IMR-90 (cell line): ENCODE results near the gene RAC2. TPM values are rescaled to one million over a fixed set of nuclear protein-coding genes. Genes with fewer than 3 reads are reported as not detected.

Experiments used
- ATAC-seq: fragments of 200-7000 bp; cut with Tn5 transposase; 2 replicates; pipeline ENCODE4 v1.9.1; 2020; ENCODE audit warnings: low read depth, mild to moderate bottlenecking, moderate library complexity
- BruUV-seq: library from RNA; stranded (reverse); fragments of 400-500 nt; replicated peaks from 2 replicates; lab custom pipeline; 2021; lab: Mats Ljungman, UMichigan
- CTCF ChIA-PET: fragments of 300-600 bp; formaldehyde crosslinking; extraction: SDS; loops from one replicate; lab custom pipeline; 2021; ENCODE audit warnings: antibody characterized with exemption; lab: Yijun Ruan, JAX
- POLR2A ChIA-PET: fragments of 300-600 bp; sonication (Branson Sonifier 250); formaldehyde crosslinking; loops from one replicate; lab custom pipeline; 2022; ENCODE audit warnings: antibody characterized with exemption; ENCODE audit not compliant: unreplicated experiment; lab: Charles Lee
- DNase-seq: peaks from one replicate; pipeline ENCODE4 v3.0.0; 2013
- H2AFZ ChIP-seq: replicated peaks from 2 replicates; pipeline ENCODE3; 2013; ENCODE audit warnings: low read length, mild to moderate bottlenecking; ENCODE audit not compliant: poor library complexity
- H2AK5ac ChIP-seq: 2 replicates; pipeline ENCODE4 v1.6.1; 2013; ENCODE audit warnings: low read depth, low read length, inconsistent platforms
- H2AK9ac ChIP-seq: replicated peaks from 2 replicates; pipeline ENCODE3; 2013; ENCODE audit warnings: mild to moderate bottlenecking, low read depth, low read length, moderate library complexity; ENCODE audit not compliant: poor library complexity
- H2BK120ac ChIP-seq: 2 replicates; pipeline ENCODE4 v1.6.1; 2013; ENCODE audit warnings: low read depth, low read length, inconsistent platforms
- H2BK15ac ChIP-seq: 3 replicates; pipeline ENCODE4 v1.6.1; 2013; ENCODE audit warnings: low read depth, low read length, inconsistent platforms
- H2BK20ac ChIP-seq: 2 replicates; pipeline ENCODE4 v1.6.1; 2013; ENCODE audit warnings: low read depth, mild to moderate bottlenecking, inconsistent platforms, low read length, moderate library complexity
- H2BK5ac ChIP-seq: 2 replicates; pipeline ENCODE4 v1.6.1; 2013; ENCODE audit warnings: mild to moderate bottlenecking, low read depth, low read length, inconsistent platforms; ENCODE audit not compliant: poor library complexity, severe bottlenecking
- H3K14ac ChIP-seq: replicated peaks from 2 replicates; pipeline ENCODE4 v1.6.1; 2013; ENCODE audit warnings: low read depth, low read length, inconsistent platforms
- H3K18ac ChIP-seq: 2 replicates; pipeline ENCODE4 v1.6.1; 2013; ENCODE audit warnings: low read depth, low read length, control low read depth
- H3K23ac ChIP-seq: 2 replicates; pipeline ENCODE4 v1.6.1; 2013; ENCODE audit warnings: low read depth, low read length, inconsistent platforms
- H3K27ac ChIP-seq: 2 replicates; pipeline ENCODE4 v1.5.1; 2013; ENCODE audit warnings: mild to moderate bottlenecking, control low read depth, low read length; ENCODE audit not compliant: insufficient read depth
- H3K27me3 ChIP-seq: 2 replicates; pipeline ENCODE4 v1.6.1; 2013; ENCODE audit warnings: low read length; ENCODE audit not compliant: control insufficient read depth, insufficient read depth
- H3K36me3 ChIP-seq: 2 replicates; pipeline ENCODE4 v1.6.1; 2013; ENCODE audit warnings: low read length, mixed read lengths; ENCODE audit not compliant: control insufficient read depth, insufficient read depth
- H3K4ac ChIP-seq: 2 replicates; pipeline ENCODE4 v1.6.1; 2013; ENCODE audit warnings: low read depth, low read length, inconsistent platforms
- H3K4me1 ChIP-seq: 2 replicates; pipeline ENCODE4 v1.6.1; 2013; ENCODE audit warnings: low read length, mixed read lengths; ENCODE audit not compliant: control insufficient read depth, insufficient read depth
- H3K4me2 ChIP-seq: 2 replicates; pipeline ENCODE4 v1.6.1; 2013; ENCODE audit warnings: low read depth, mild to moderate bottlenecking, control low read depth, low read length, moderate library complexity
- H3K4me3 ChIP-seq: 2 replicates; pipeline ENCODE4 v1.5.1; 2013; ENCODE audit warnings: low read depth, mild to moderate bottlenecking, control low read depth, low read length, moderate library complexity; ENCODE audit not compliant: insufficient read depth
- H3K56ac ChIP-seq: 2 replicates; pipeline ENCODE4 v1.6.1; 2013; ENCODE audit warnings: low read length, inconsistent platforms; ENCODE audit not compliant: insufficient read depth; ENCODE audit errors: extremely low read depth
- H3K79me1 ChIP-seq, 2 experiments: 2 replicates each; pipeline ENCODE4 v1.6.1; 2013; ENCODE audit warnings: low read length in 2 of 2, inconsistent platforms in 1 of 2, low read depth in 1 of 2
- H3K9ac ChIP-seq: 2 replicates; pipeline ENCODE4 v1.6.1; 2013; ENCODE audit warnings: low read depth, low read length, control low read depth
- H3K9me1 ChIP-seq: 2 replicates; pipeline ENCODE4 v1.6.1; 2013; ENCODE audit warnings: low read length, inconsistent platforms; ENCODE audit not compliant: insufficient read depth
- H3K9me3 ChIP-seq: 2 replicates; pipeline ENCODE4 v1.6.1; 2013; ENCODE audit warnings: low read length; ENCODE audit not compliant: control insufficient read depth, insufficient read depth
- H4K20me1 ChIP-seq: 2 replicates; pipeline ENCODE4 v1.6.1; 2013; ENCODE audit warnings: low read length, inconsistent platforms; ENCODE audit not compliant: insufficient read depth
- H4K5ac ChIP-seq: 2 replicates; pipeline ENCODE4 v1.6.1; 2013; ENCODE audit warnings: mild to moderate bottlenecking, low read depth, low read length, control low read depth
- H4K8ac ChIP-seq, 2 experiments: 2 replicates each; pipeline ENCODE4 v1.6.1; 2013; ENCODE audit warnings: low read depth in 2 of 2, low read length in 2 of 2, control low read depth in 1 of 2, inconsistent platforms in 1 of 2
- H4K91ac ChIP-seq: 2 replicates; pipeline ENCODE4 v1.6.1; 2013; ENCODE audit warnings: low read depth, low read length, inconsistent platforms; ENCODE audit not compliant: insufficient read depth
- CEBPB ChIP-seq: IDR thresholded peaks from 2 replicates; pipeline ENCODE4 v1.6.1; 2012; ENCODE audit warnings: low read depth, low read length, improper control_type of control experiment
- MAFK ChIP-seq: IDR thresholded peaks from 2 replicates; pipeline ENCODE4 v1.6.1; 2012; ENCODE audit warnings: low read depth, low read length, improper control_type of control experiment
- MXI1 ChIP-seq: IDR thresholded peaks from 2 replicates; pipeline ENCODE4 v1.6.1; 2012; ENCODE audit warnings: low read depth, mild to moderate bottlenecking, low read length, moderate library complexity, borderline replicate concordance
- NFE2L2 ChIP-seq: fragments of 150-350 bp; IDR thresholded peaks from 2 replicates; pipeline ENCODE4 v1.6.1; 2016; ENCODE audit warnings: low read depth, mild to moderate bottlenecking, low read length
- RAD21 ChIP-seq: IDR thresholded peaks from 2 replicates; pipeline ENCODE4 v1.6.1; 2012; ENCODE audit warnings: low read length, improper control_type of control experiment
- RCOR1 ChIP-seq: IDR thresholded peaks from 2 replicates; pipeline ENCODE4 v1.6.1; 2012; ENCODE audit warnings: mild to moderate bottlenecking, low read length, improper control_type of control experiment; ENCODE audit not compliant: insufficient replicate concordance
- RFX5 ChIP-seq: IDR thresholded peaks from 2 replicates; pipeline ENCODE4 v1.8.0; 2012; ENCODE audit warnings: low read depth, mild to moderate bottlenecking, low read length, moderate library complexity
- WGBS, 2 experiments: methylation state at CpG; one replicate each; pipeline versions ENCODE4 v1.1.5 to v1.1.7; 2013; ENCODE audit warnings: missing lambda C conversion rate in 2 of 2; ENCODE audit not compliant: insufficient read length in 1 of 2; ENCODE audit errors: extremely low coverage in 2 of 2; 5-methylcytosine and 5-hydroxymethylcytosine counted together
- dilution Hi-C: fragments of 300-500 bp; cut with HindIII; formaldehyde crosslinking; loops from one replicate; pipeline ENCODE4 v1.14.3; 2018; ENCODE audit warnings: low sequenced_read_pairs; ENCODE audit not compliant: unreplicated experiment
- in situ Hi-C: fragments of 300-500 bp; cut with MboI; formaldehyde crosslinking; loops from 3 replicates; pipeline ENCODE4 v1.14.3; 2019; ENCODE audit warnings: low sequenced_read_pairs, inconsistent platforms, mixed read lengths
- intact Hi-C: fragments of 100-400 bp; cut with micrococcal nuclease; formaldehyde crosslinking; loops from 2 replicates; pipeline ENCODE4 v1.10.0; 2022
- polyA plus RNA-seq, 3 experiments: library from polyadenylated mRNA; depleted of rRNA; stranded (reverse); fragments of >200 nt; gene quantifications; 2 replicates each; pipeline ENCODE4 v1.2.3, GENCODE V29; 2012; ENCODE audit warnings: low replicate concordance in 1 of 3
- total RNA-seq: library from RNA; depleted of rRNA; stranded (reverse); fragments of >200 nt; gene quantifications from 2 replicates; pipeline ENCODE4 v1.2.3, GENCODE V29; 2012

Gene RAC2
- total and polyA plus RNA-seq, 2 of the 4 experiments (the other 2 are of a cell fraction) = 10.0 to 72.3 TPM

- CTCF ChIA-PET = no interaction called here
- TF ChIP-seq RAD21 (no peak), CEBPB (no peak), RCOR1 (no peak), MAFK (no peak), RFX5 (no peak), NFE2L2 (no peak), MXI1 (no peak)
- Histone ChIP-seq H3K4me2 (no peak overlapping the region), H3K36me3 (no peaks in the 10 kb centered on the region), H2BK15ac (no peak overlapping the region), H4K5ac (no peak overlapping the region), H3K27me3 (peaks cover 5% of the 10 kb centered on the region), H2AFZ (no peak overlapping the region), H3K4me3 (no peak overlapping the region), H3K79me1 (no peaks in the 10 kb centered on the region), H2BK120ac (no peak overlapping the region), H3K9me3 (peaks cover 13% of the 10 kb centered on the region), H2AK9ac (no peak overlapping the region), H3K9me1 (no peaks in the 10 kb centered on the region), H2BK5ac (no peak overlapping the region), H3K23ac (no peak overlapping the region), H4K91ac (no peak overlapping the region), H2AK5ac (no peak overlapping the region), H3K14ac (no peak overlapping the region), H3K9ac (no peak overlapping the region), H3K56ac (no peak overlapping the region), H4K20me1 (no peaks in the 10 kb centered on the region), H3K27ac (no peak overlapping the region), H4K8ac (no peak overlapping the region), H2BK20ac (no peak overlapping the region), H3K18ac (no peak overlapping the region), H3K4me1 (peaks cover 5% of the 10 kb centered on the region), H3K4ac (no peak overlapping the region)
- in situ Hi-C loops (no loop called here), dilution Hi-C loops (no loop called here), intact Hi-C loops (no loop called here)
- 61% methylated on average over 3 of the region's 10 CpGs; no CpG with 5 or more reads in 1 of the 2 experiments for WGBS, 2 experiments
- BruUV-seq = no TSS peak
- no peak for ATAC-seq
- DNase-seq = no peak
- POLR2A ChIA-PET = no interaction called here
These were observed 20.2 kb upstream of the RAC2 start for GRCh38 chr22:37263966-37264887.
